ENCODE measurements around the gene RNF43. TPM values are rescaled to one million over a fixed set of nuclear protein-coding genes. Genes with fewer than 3 reads are reported as not detected.

RNF43 gene
- polyA plus RNA-seq, 1 of the 3 experiments (the other 2 are of a cell fraction): not detected

GRCh38 chr17:58411408-58411894, 5.9 kb downstream of the RNF43 start:
- ChIA-PET POLR2A (no interaction called here), CTCF (interaction anchor here (1.0 to 3.8 kb wide), 2 partner anchors 107 to 162 kb away, joined by 3 to 13 read pairs; no protein-coding TSS in a partner anchor)
- no peak for DNase-seq
- Histone ChIP-seq H3K9ac (no peak overlapping the region), H3K4me3 (ENCODE audit: low read depth in 2 of 2, low read length in 1 of 2) (no peak overlapping the region), H2AFZ (ENCODE audit: low read depth) (no peak overlapping the region), H3K4me1 (ENCODE audit: control insufficient read depth in 1 of 2, insufficient read depth in 2 of 2, low read depth in 1 of 2, low read length in 1 of 2) (peaks cover 0 to 2% of the 10 kb centered on the region in 2 experiments; a peak in 1 of 4 replicates), H3K9me2 (no peaks in the 10 kb centered on the region), H3K36me3 (replicated peaks in 1 of 2; ENCODE audit: control insufficient read depth in 1 of 2, insufficient read depth in 2 of 2, low read length in 1 of 2) (no peaks in the 10 kb centered on the region), H3F3A (replicated peaks; ENCODE audit: insufficient read depth) (no peaks in the 10 kb centered on the region), H3K9me3 (no peaks in the 10 kb centered on the region), H3K79me2 (ENCODE audit: insufficient read depth) (no peaks in the 10 kb centered on the region), H3K27me3 (ENCODE audit: insufficient read depth) (peaks cover 6% of the 10 kb centered on the region), H3K27ac (ENCODE audit: low read depth in 2 of 2, low read length in 1 of 2) (no peak overlapping the region), H4K20me1 (ENCODE audit: insufficient read depth) (no peaks in the 10 kb centered on the region), H3K4me2 (no peak overlapping the region)
- WGBS (ENCODE audit: low lambda C conversion rate): 4% methylated on average over 1 of the region's 1 CpG
- no peak for TF ChIP-seq IRF3 (IDR thresholded peaks at IDR 0.05; ENCODE audit: low read depth, low read length)
- TF ChIP-seq FOSL2 (IDR thresholded peaks at IDR 0.05; ENCODE audit: borderline replicate concordance, low read depth): no peak
- TF ChIP-seq RCOR1 (IDR thresholded peaks at IDR 0.05; ENCODE audit: low read length): no peak
- no peak for TF ChIP-seq GABPA (IDR thresholded peaks at IDR 0.05; ENCODE audit: low read depth)
- TF ChIP-seq FOXM1 (IDR thresholded peaks at IDR 0.05; ENCODE audit: low read depth): no peak
- no peak for TF ChIP-seq YY1 (IDR thresholded peaks at IDR 0.05; ENCODE audit: low read depth)

GRCh38 chr17:58410714-58411407, 6.5 kb downstream of the RNF43 start:
- H3F3A ChIP-seq (replicated peaks; ENCODE audit: insufficient read depth): no peaks in the 10 kb centered on the region
- H3K4me3 ChIP-seq (ENCODE audit: low read depth in 2 of 2, low read length in 1 of 2): no peak overlapping the region
- no peaks in the 10 kb centered on the region for H3K79me2 ChIP-seq (ENCODE audit: insufficient read depth)
- H2AFZ ChIP-seq (ENCODE audit: low read depth): no peak overlapping the region
- H3K9me2 ChIP-seq: no peaks in the 10 kb centered on the region
- no peaks in the 10 kb centered on the region for H3K36me3 ChIP-seq (replicated peaks in 1 of 2; ENCODE audit: control insufficient read depth in 1 of 2, insufficient read depth in 2 of 2, low read length in 1 of 2)
- H4K20me1 ChIP-seq (ENCODE audit: insufficient read depth): no peaks in the 10 kb centered on the region
- POLR2A ChIA-PET: no interaction called here
- DNase-seq: no peak
- peaks cover 0 to 2% of the 10 kb centered on the region in 2 experiments; a peak in 1 of 4 replicates for H3K4me1 ChIP-seq (ENCODE audit: control insufficient read depth in 1 of 2, insufficient read depth in 2 of 2, low read depth in 1 of 2, low read length in 1 of 2)
- H3K27me3 ChIP-seq (ENCODE audit: insufficient read depth): peaks cover 5% of the 10 kb centered on the region
- TF ChIP-seq NRF1 (IDR thresholded peaks at IDR 0.05; ENCODE audit: low read depth, low read length): no peak
- no peak for TF ChIP-seq REST (IDR thresholded peaks at IDR 0.05; ENCODE audit: low read depth, low read length)
- no peak for TF ChIP-seq IRF3 (IDR thresholded peaks at IDR 0.05; ENCODE audit: low read depth, low read length)
- no peak for TF ChIP-seq EZH2phosphoT487 (IDR thresholded peaks at IDR 0.05; ENCODE audit: borderline replicate concordance, low read depth)
- no peak for TF ChIP-seq USF1 (IDR thresholded peaks at IDR 0.05; ENCODE audit: borderline replicate concordance, low read depth)
- no peak for TF ChIP-seq GATA2 (CRISPR knock-in tag; IDR thresholded peaks at IDR 0.05)
- TF ChIP-seq FOXM1 (IDR thresholded peaks at IDR 0.05; ENCODE audit: low read depth): no peak
- no peak for TF ChIP-seq CTCF (IDR thresholded peaks at IDR 0.05)
- TF ChIP-seq TCF12 (IDR thresholded peaks at IDR 0.05): no peak
- no peak for TF ChIP-seq PBX3 (IDR thresholded peaks at IDR 0.05)
- TF ChIP-seq FOXJ3 (CRISPR knock-in tag; IDR thresholded peaks at IDR 0.05): no peak
- TF ChIP-seq RCOR1 (IDR thresholded peaks at IDR 0.05; ENCODE audit: low read length): no peak
- CTCF ChIA-PET: interaction anchor here (1.0 to 3.8 kb wide), 5 partner anchors 16 to 161 kb away, joined by 3 to 13 read pairs (median 3); no protein-coding TSS in a partner anchor
- H3K4me2 ChIP-seq: no peak overlapping the region
- H3K9me3 ChIP-seq: no peaks in the 10 kb centered on the region
- H3K9ac ChIP-seq: no peak overlapping the region
- H3K27ac ChIP-seq (ENCODE audit: low read depth in 2 of 2, low read length in 1 of 2): no peak overlapping the region

Measured in SK-N-SH (cell line).